Cardiac muscle cell (in vitro differentiated cells and primary cell): Measurements from ENCODE around the gene OR51A2. TPM values are rescaled to one million over a fixed set of nuclear protein-coding genes. Genes with fewer than 3 reads are reported as not detected.
A peak's percentile ranks its signal among the peaks of the same experiment; 100 is the strongest.
"Not testable (repeated sequence)": the region's sequence is repeated elsewhere in the genome, so short reads cannot be mapped to it uniquely, and the experiment has no call there.

Experiments
- DNase-seq, 2 donors: peaks; one replicate each; pipeline versions ENCODE4 v3.0.0 to v3.0.0-alpha.2; 2010 to 2017; ENCODE audit warnings: low read depth in 1 of 2, low spot score in 1 of 2
- H3K27ac ChIP-seq: fragments of 200-600 bp; sonication (generic); 2 replicates; pipeline ENCODE4 v1.5.1; 2016
- H3K27me3 ChIP-seq: fragments of 200-600 bp; sonication (generic); 2 replicates; pipeline ENCODE4 v1.6.0; 2016; ENCODE audit warnings: control low read depth
- H3K36me3 ChIP-seq: fragments of 200-600 bp; sonication (generic); 2 replicates; pipeline ENCODE4 v1.5.1; 2016; ENCODE audit warnings: control low read depth
- H3K4me1 ChIP-seq: fragments of 200-600 bp; sonication (generic); 2 replicates; pipeline ENCODE4 v1.8.1; 2017; ENCODE audit warnings: low read depth, mild to moderate bottlenecking, mixed run types
- H3K4me3 ChIP-seq: fragments of 200-600 bp; sonication (generic); 2 replicates; pipeline ENCODE4 v1.5.1; 2016; ENCODE audit warnings: mild to moderate bottlenecking
- H3K9me3 ChIP-seq: fragments of 200-600 bp; sonication (generic); 2 replicates; pipeline ENCODE4 v1.5.1; 2017; ENCODE audit warnings: low read depth, mild to moderate bottlenecking, control low read depth
- CTCF ChIP-seq: IDR thresholded peaks from 2 replicates; pipeline ENCODE4 v1.5.1; 2012; ENCODE audit warnings: low read depth, mild to moderate bottlenecking, low read length
- polyA plus RNA-seq: library from polyadenylated mRNA; unstranded; fragments of >200 nt; fragmentation: Nextera tagmentation; extraction: Ambion mirVana; gene quantifications from 2 replicates; pipeline ENCODE4 v1.2.1, GENCODE V29; 2016
- total RNA-seq: library from RNA; depleted of rRNA; stranded (reverse); fragments of >200 nt; gene quantifications from 2 replicates; pipeline ENCODE4 v1.2.3, GENCODE V29; 2016

The OR51A2 gene
- total RNA-seq (not detected in 2 replicates), polyA plus RNA-seq (not detected in 2 replicates)

DNA sequence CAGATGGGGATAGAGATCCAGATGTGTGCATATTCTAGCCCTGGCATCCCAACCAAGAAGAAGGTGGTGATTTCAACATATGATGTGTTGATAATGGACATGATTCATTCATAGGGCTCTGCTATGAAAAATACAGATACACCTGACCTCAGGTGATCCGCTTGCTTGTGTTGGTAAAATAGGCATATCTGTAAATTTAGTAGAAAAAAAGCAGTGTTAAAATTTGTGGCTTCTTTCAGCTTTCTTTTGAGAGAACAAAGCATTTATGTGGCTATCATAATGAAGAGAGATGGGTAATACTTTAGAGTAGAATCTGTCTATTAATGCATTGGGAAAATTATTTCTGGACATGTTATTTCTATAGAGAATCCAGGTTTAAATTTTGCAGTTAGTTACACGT is at the start of gene OR51A2:
OR51A2 (minus strand) TSS at position 101 of the 400 bp plus-strand sequence; CDS start at position 101, 0 bp downstream.
- H3K4me1 ChIP-seq, H3K27ac ChIP-seq, DNase-seq, H3K4me3 ChIP-seq, H3K9me3 ChIP-seq, H3K36me3 ChIP-seq, H3K27me3 ChIP-seq: not testable (repeated sequence)

GRCh38 chr11:5004424-5005274 is 49.1 kb upstream of the OR51A2 start:
- DNase-seq: peak; percentile 74 to 77
- peaks cover 4% of the 10 kb centered on the region for H3K27me3 ChIP-seq
- H3K9me3 ChIP-seq: no peaks in the 10 kb centered on the region
- no peak overlapping the region for H3K27ac ChIP-seq
- TF ChIP-seq CTCF: peak; percentile 62
- H3K36me3 ChIP-seq: no peaks in the 10 kb centered on the region
- H3K4me1 ChIP-seq: no peaks in the 10 kb centered on the region
- no peak overlapping the region for H3K4me3 ChIP-seq

- no peaks in the 10 kb centered on the region for H3K36me3 ChIP-seq
Observed at GRCh38 chr11:4994551-4994950, 39.0 kb upstream of the OR51A2 start, which contains the start of gene OR51L1. Gene OR51L1, plus strand, starts transcription at chr11:4994851. Its CDS starts 4,132 bp downstream, at chr11:4998983.

GRCh38 chr11:4991060-4991459 is 35.5 kb upstream of the OR51A2 start:
- H3K4me3 ChIP-seq: no peak overlapping the region
- H3K27me3 ChIP-seq: no peaks in the 10 kb centered on the region
- peak in 1 of 2 donors; percentile 10 for DNase-seq
- no peaks in the 10 kb centered on the region for H3K9me3 ChIP-seq
- TF ChIP-seq CTCF: peak; percentile 22
- H3K4me1 ChIP-seq: no peaks in the 10 kb centered on the region
- H3K36me3 ChIP-seq: no peaks in the 10 kb centered on the region
- no peak overlapping the region for H3K27ac ChIP-seq

More at GRCh38 chr11:4994551-4994950, 39.0 kb upstream of the OR51A2 start, which contains the start of gene OR51L1:
- Histone ChIP-seq H3K9me3 (no peaks in the 10 kb centered on the region), H3K4me1 (no peaks in the 10 kb centered on the region), H3K27ac (no peak within 1 kb of the TSS), H3K27me3 (no peaks in the 10 kb centered on the region), H3K4me3 (no peak within 1 kb of the TSS)
- DNase-seq: no peak
- TF ChIP-seq CTCF: no peak

GRCh38 chr11:4983841-4984240 is 28.3 kb upstream of the OR51A2 start:
- DNase-seq: no peak
- TF ChIP-seq CTCF: no peak
- Histone ChIP-seq H3K9me3 (no peaks in the 10 kb centered on the region), H3K27me3 (no peaks in the 10 kb centered on the region), H3K4me1 (no peaks in the 10 kb centered on the region), H3K36me3 (no peaks in the 10 kb centered on the region), H3K4me3 (no peak overlapping the region), H3K27ac (no peak overlapping the region)

GRCh38 chr11:4982678-4983077 is 27.2 kb upstream of the OR51A2 start:
- no peaks in the 10 kb centered on the region for H3K36me3 ChIP-seq
- H3K27me3 ChIP-seq: no peaks in the 10 kb centered on the region
- DNase-seq: no peak
- H3K9me3 ChIP-seq: no peaks in the 10 kb centered on the region
- no peak overlapping the region for H3K27ac ChIP-seq
- no peak overlapping the region for H3K4me3 ChIP-seq
- H3K4me1 ChIP-seq: no peaks in the 10 kb centered on the region
- TF ChIP-seq CTCF: no peak
